Osteoblast (primary cell): ENCODE results near the gene ESRP2. TPM values are rescaled to one million over a fixed set of nuclear protein-coding genes. Genes with fewer than 3 reads are reported as not detected.

Source experiments
- DNase-seq: peaks from one replicate; pipeline ENCODE4 v3.0.0; 2011; ENCODE audit warnings: low spot score, mixed read lengths; ENCODE audit not compliant: insufficient read length; ENCODE audit errors: missing footprints
- H2AFZ ChIP-seq: 2 replicates; pipeline ENCODE4 v1.6.0; 2011; ENCODE audit warnings: mild to moderate bottlenecking, low read length
- H3K27ac ChIP-seq: 2 replicates; pipeline ENCODE4 v1.5.1; 2011; ENCODE audit warnings: mild to moderate bottlenecking, low read depth, low read length, moderate library complexity
- H3K27me3 ChIP-seq: 2 replicates; pipeline ENCODE4 v1.6.0; 2012; ENCODE audit warnings: mild to moderate bottlenecking, control low read depth, inconsistent platforms, low read length, moderate library complexity; ENCODE audit not compliant: insufficient read depth
- H3K36me3 ChIP-seq: 2 replicates; pipeline ENCODE4 v1.5.1; 2011; ENCODE audit warnings: mild to moderate bottlenecking, low read length, control low read depth, moderate library complexity; ENCODE audit not compliant: insufficient read depth
- H3K4me1 ChIP-seq: 2 replicates; pipeline ENCODE4 v1.5.1; 2011; ENCODE audit warnings: mild to moderate bottlenecking, low read length, control low read depth, moderate library complexity; ENCODE audit not compliant: insufficient read depth
- H3K4me2 ChIP-seq: 2 replicates; pipeline ENCODE4 v1.6.0; 2011; ENCODE audit warnings: mild to moderate bottlenecking, low read length; ENCODE audit not compliant: insufficient read depth
- H3K4me3 ChIP-seq: fragments of 200-600 bp; sonication (generic); 3 replicates; pipeline ENCODE4 v1.5.1; 2012; ENCODE audit warnings: mild to moderate bottlenecking, low read length, inconsistent platforms; ENCODE audit not compliant: insufficient read depth
- H3K79me2 ChIP-seq: 2 replicates; pipeline ENCODE4 v1.6.0; 2012; ENCODE audit warnings: mild to moderate bottlenecking, low read length, control low read depth, inconsistent platforms; ENCODE audit not compliant: insufficient read depth
- H3K9me3 ChIP-seq: 2 replicates; pipeline ENCODE4 v1.5.1; 2011; ENCODE audit warnings: low read depth, low read length, control low read depth
- H4K20me1 ChIP-seq: 2 replicates; pipeline ENCODE4 v1.6.0; 2012; ENCODE audit warnings: mild to moderate bottlenecking, low read length, control low read depth; ENCODE audit not compliant: insufficient read depth
- CTCF ChIP-seq: IDR thresholded peaks from 2 replicates; pipeline ENCODE4 v1.5.1; 2011; ENCODE audit warnings: mild to moderate bottlenecking, low read depth, low read length, moderate library complexity; ENCODE audit errors: extremely low read depth
- total RNA-seq: library from RNA; depleted of rRNA; stranded (reverse); fragments of >200 nt; gene quantifications from 2 replicates; pipeline ENCODE4 v1.2.3, GENCODE V29; 2012

ESRP2 gene
- total RNA-seq, 1 donor, result under 0.01 TPM

- no peaks in the 10 kb centered on the region for H3K27me3 ChIP-seq
- peak; percentile 100 for DNase-seq
- TF ChIP-seq CTCF, result no peak
- no peaks in the 10 kb centered on the region for H4K20me1 ChIP-seq
- peak overlapping the region; percentile 91 for H3K27ac ChIP-seq
- H3K9me3 ChIP-seq, result no peaks in the 10 kb centered on the region
- peak overlapping the region; percentile 78 for H3K4me2 ChIP-seq
- no peaks in the 10 kb centered on the region for H3K36me3 ChIP-seq
- H3K4me1 ChIP-seq, result peaks cover 15% of the 10 kb centered on the region
- H3K4me3 ChIP-seq, result peak overlapping the region; percentile 76
- no peaks in the 10 kb centered on the region for H3K79me2 ChIP-seq
- peak overlapping the region; percentile 93 for H2AFZ ChIP-seq
Observed at GRCh38 chr16:68237243-68238028, 1.5 kb upstream of the ESRP2 start.

- H4K20me1 ChIP-seq, result no peaks in the 10 kb centered on the region
- H3K27me3 ChIP-seq, result no peaks in the 10 kb centered on the region
- H3K9me3 ChIP-seq, result no peaks in the 10 kb centered on the region
- DNase-seq, result no peak
- no peaks in the 10 kb centered on the region for H3K36me3 ChIP-seq
- H3K27ac ChIP-seq, result peak overlapping the region; percentile 69
- no peaks in the 10 kb centered on the region for H3K79me2 ChIP-seq
- TF ChIP-seq CTCF, result no peak
- peak overlapping the region; percentile 86 for H2AFZ ChIP-seq
- H3K4me2 ChIP-seq, result peak overlapping the region; percentile 78
- H3K4me3 ChIP-seq, result peak overlapping the region; percentile 76
- peaks cover 15% of the 10 kb centered on the region for H3K4me1 ChIP-seq
Observed at GRCh38 chr16:68236826-68237242, 907 bp upstream of the ESRP2 start.

GRCh38 chr16:68236137-68236825 is 354 bp upstream of the ESRP2 start:
- Histone ChIP-seq H3K27ac (peak overlapping the region; percentile 69), H3K9me3 (no peaks in the 10 kb centered on the region), H3K4me2 (peak overlapping the region; percentile 78), H3K79me2 (no peaks in the 10 kb centered on the region), H4K20me1 (no peaks in the 10 kb centered on the region), H2AFZ (peak overlapping the region; percentile 86), H3K4me1 (peaks cover 15% of the 10 kb centered on the region), H3K36me3 (no peaks in the 10 kb centered on the region), H3K4me3 (peak overlapping the region; percentile 76), H3K27me3 (no peaks in the 10 kb centered on the region)
- no peak for TF ChIP-seq CTCF
- DNase-seq, result peak; percentile 72
